Fibroblast of pulmonary artery (primary cell): ENCODE results near the gene MRPL2.

Experiments used
- DNase-seq: peaks from one replicate; pipeline ENCODE4 v3.0.0-alpha.2; 2010; ENCODE audit warnings: low read depth
- H3K4me3 ChIP-seq: replicated peaks from 2 replicates; pipeline ENCODE4 v1.5.1; 2011; ENCODE audit warnings: low read depth, mild to moderate bottlenecking, control low read depth, low read length, moderate library complexity
- TF ChIP-seq, protein P1 (sequence below): IDR thresholded peaks from 2 replicates; pipeline ENCODE4 v1.5.1; 2011; ENCODE audit warnings: mild to moderate bottlenecking, control low read depth, low read length, inconsistent platforms; ENCODE audit errors: missing control alignments

The MRPL2 gene

DNA sequence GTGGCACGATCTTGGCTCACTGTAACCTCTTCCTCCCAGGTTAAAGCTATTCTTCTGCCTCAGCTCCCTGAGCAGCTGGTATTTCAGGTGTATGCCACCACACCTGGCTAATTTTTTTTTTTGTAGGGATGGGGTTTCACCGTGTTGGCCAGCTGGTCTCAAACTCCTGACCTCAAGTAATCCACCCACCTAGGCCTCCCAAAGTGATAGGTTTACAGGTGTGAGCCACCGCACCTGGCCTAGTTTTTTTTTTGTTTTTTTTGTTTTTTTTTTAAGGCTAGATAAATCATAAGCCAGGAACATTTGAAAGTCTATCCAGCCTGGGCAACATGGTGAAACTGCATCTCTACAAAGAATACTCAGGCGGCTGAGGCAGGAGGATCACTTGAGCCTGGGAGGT is 26.9 kb downstream of the MRPL2 start:
- no peak for DNase-seq
- TF ChIP-seq, protein P1, sequence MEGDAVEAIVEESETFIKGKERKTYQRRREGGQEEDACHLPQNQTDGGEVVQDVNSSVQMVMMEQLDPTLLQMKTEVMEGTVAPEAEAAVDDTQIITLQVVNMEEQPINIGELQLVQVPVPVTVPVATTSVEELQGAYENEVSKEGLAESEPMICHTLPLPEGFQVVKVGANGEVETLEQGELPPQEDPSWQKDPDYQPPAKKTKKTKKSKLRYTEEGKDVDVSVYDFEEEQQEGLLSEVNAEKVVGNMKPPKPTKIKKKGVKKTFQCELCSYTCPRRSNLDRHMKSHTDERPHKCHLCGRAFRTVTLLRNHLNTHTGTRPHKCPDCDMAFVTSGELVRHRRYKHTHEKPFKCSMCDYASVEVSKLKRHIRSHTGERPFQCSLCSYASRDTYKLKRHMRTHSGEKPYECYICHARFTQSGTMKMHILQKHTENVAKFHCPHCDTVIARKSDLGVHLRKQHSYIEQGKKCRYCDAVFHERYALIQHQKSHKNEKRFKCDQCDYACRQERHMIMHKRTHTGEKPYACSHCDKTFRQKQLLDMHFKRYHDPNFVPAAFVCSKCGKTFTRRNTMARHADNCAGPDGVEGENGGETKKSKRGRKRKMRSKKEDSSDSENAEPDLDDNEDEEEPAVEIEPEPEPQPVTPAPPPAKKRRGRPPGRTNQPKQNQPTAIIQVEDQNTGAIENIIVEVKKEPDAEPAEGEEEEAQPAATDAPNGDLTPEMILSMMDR, result no peak
- no peak overlapping the region for H3K4me3 ChIP-seq

DNA sequence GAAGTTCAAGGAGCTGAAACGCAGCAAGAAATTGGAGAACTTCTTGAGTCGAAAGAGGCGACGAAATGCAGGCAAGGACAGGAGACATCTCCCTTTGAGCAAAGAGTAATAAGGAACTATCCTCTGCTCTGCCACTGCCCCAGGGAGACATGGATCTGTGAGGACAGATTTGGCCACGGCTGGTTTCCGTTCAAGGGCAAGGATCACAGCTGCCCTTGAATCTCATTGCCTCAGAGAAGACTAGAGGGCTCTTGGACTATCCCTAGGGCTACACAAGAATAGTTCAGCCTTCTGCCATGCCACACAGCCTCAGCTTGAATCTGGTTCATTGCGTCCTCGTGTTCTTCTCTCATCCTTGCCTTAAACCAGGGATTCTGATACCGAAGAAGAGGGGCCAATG is 30.1 kb downstream of the MRPL2 start:
- TF ChIP-seq, protein P1, result no peak
- no peak for DNase-seq

DNA sequence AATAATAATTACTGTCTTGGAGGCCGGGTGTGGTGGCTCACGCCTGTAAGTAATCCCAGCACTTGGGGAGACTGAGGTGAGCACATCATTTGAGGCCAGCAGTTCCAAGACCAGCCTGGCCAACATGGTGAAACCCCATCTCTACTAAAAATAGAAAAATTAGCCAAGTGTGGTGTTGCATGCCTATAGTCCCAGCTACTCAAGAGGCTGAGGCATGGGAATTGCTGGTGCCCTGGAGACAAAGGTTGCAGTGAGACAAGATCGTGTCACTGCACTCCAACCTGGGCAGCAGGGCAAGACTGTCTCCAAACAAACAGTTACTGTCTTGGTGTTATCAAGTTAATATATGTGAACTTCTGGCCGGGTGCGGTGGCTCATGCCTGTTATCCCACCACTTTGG is 32.9 kb downstream of the MRPL2 start:
- TF ChIP-seq, protein P1, result no peak
- DNase-seq, result no peak
- no peak overlapping the region for H3K4me3 ChIP-seq

More for the DNA sequence above, 30.1 kb downstream of the MRPL2 start:
- H3K4me3 ChIP-seq, result no peak overlapping the region

DNA sequence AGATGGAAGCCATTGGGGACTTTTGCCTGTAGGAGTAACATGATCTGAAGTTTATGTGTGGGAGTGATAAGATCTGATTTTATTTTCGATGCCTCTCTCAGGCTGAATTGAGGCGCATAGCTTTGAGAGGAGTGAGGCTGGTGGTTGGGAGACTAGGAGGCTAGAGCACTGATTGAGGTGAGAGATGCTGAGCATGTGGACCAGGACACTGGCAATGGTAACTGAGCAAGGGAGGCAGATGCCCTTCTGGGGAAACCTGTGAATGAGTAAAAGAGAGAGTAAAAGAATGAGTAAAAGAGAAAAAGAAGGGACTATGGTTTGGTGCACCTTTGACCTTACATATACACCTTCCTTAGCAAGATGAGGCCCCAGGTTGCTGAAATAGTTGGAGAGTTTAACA is 34.8 kb downstream of the MRPL2 start:
- TF ChIP-seq, protein P1, result no peak
- DNase-seq, result no peak
- no peak overlapping the region for H3K4me3 ChIP-seq

DNA sequence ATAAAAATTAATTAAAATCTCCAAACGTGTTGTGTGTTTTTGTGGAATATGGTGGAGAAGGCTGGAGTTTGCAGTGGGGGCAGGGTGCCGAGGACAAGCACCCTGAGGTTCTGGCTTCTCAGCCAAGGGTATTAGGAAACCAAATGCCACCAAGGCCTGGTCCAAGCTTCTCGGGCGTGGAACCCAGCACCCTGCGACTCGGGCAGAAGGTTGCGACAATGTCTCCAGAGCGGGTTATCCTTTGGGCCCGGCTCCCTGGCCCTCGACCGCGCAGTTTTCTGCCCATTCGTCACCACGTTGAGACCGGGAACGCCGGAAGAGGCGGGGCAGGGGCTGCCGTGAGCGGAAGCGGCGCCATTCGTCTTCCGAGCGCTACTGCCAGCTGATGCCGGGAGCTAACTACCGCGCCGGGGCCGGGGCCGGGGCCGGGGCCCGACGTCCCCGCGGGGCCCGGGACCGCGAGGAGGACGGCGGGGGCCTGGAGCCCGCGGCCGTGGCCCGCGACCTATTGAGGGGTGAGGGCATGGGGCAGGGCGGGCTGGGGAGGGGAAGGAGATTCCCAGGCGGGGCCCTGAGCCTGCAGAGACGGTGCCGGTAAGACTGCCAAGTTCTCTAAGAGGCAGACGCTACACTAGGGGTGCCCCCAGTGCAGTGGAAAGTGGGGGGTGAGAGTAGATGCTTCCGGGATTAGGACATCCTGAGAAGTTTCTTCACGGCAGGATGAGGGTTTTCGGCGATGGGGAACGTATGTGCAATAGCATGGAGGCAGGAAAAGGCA is 37.8 kb downstream of the MRPL2 start, which contains the start of gene RRP36:
TSS of gene RRP36 (plus strand) at position 354 of the 778 bp plus-strand sequence. CDS start at position 386, 32 bp downstream.
- H3K4me3 ChIP-seq, result peak within 1 kb of the TSS; percentile 87
- DNase-seq, result peak; percentile 66
- TF ChIP-seq, protein P1, result no peak

DNA sequence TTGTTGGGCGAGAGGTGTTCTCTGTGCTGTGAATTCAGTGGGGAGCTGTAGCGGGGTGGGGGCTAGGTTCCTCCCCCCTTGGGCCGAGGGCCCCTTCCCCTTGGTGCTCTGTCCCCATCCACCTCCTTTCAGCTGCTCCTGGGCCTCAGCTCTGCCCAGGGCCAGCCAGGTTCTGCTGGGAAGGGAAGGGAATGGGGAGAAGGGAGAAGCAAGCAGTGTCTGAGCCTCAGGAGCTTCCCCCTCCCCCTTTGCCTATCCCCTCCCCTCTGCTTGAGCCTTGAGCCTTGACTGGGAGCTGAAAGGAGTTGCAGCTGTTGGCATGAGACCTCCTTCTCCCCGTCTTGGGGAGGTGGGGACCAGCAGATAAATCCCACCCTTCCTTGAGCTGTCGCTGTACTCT is 38.4 kb downstream of the MRPL2 start:
- TF ChIP-seq, protein P1, result no peak
- peak; percentile 7 for DNase-seq
- peak overlapping the region; percentile 87 for H3K4me3 ChIP-seq
